GM12878 (cell line): ENCODE results near the gene STRBP.
"Not testable (repeated sequence)": the region's sequence is repeated elsewhere in the genome, so short reads cannot be mapped to it uniquely, and the experiment has no call there.

Experiments
- HCFC1 ChIP-seq: fragments of 150-350 bp; IDR thresholded peaks from 2 replicates; pipeline ENCODE4 v1.6.1; 2014; ENCODE audit warnings: low read length
- NFIC ChIP-seq: IDR thresholded peaks from 2 replicates; pipeline ENCODE4 v1.6.1; 2012; ENCODE audit warnings: low read depth, mild to moderate bottlenecking, inconsistent platforms, low read length, moderate library complexity
- TARDBP ChIP-seq: IDR thresholded peaks from 2 replicates; pipeline ENCODE4 v1.6.1; 2016; ENCODE audit warnings: borderline replicate concordance
- TF ChIP-seq, protein P1 (sequence below), 3 experiments: IDR thresholded peaks in 2 of 3; conservative IDR thresholded peaks in 1 of 3; 2 replicates each; pipeline ENCODE4 v1.5.1; 2011; ENCODE audit warnings: low read depth in 3 of 3, low read length in 3 of 3, mild to moderate bottlenecking in 3 of 3, control low read depth in 2 of 3, moderate library complexity in 2 of 3, inconsistent platforms in 1 of 3, mixed read lengths in 1 of 3; ENCODE audit not compliant: control insufficient read depth in 2 of 3, insufficient read depth in 1 of 3; ENCODE audit errors: extremely low read depth in 1 of 3

DNA sequence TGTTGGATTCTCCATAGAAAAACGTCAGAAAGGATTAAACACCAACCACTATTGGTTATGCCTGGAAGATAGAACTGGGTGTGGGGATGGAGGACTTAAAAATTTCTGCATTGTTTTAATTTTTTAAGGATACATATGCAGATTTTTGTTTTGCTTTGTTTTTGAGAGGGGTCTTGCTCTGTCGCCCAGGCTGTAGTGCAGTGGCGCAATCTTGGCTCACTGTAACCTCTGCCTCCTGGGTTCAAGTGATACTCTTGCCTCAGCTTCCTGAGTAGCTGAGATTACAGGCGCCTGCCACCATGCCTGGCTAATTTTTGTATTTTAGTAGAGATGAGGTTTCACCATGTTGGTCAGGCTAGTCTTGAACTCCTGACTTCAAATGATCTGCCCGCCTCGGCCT, 2.7 kb upstream of the STRBP start:
- not testable (repeated sequence) for TF ChIP-seq TARDBP, NFIC, HCFC1
- TF ChIP-seq, protein P1, sequence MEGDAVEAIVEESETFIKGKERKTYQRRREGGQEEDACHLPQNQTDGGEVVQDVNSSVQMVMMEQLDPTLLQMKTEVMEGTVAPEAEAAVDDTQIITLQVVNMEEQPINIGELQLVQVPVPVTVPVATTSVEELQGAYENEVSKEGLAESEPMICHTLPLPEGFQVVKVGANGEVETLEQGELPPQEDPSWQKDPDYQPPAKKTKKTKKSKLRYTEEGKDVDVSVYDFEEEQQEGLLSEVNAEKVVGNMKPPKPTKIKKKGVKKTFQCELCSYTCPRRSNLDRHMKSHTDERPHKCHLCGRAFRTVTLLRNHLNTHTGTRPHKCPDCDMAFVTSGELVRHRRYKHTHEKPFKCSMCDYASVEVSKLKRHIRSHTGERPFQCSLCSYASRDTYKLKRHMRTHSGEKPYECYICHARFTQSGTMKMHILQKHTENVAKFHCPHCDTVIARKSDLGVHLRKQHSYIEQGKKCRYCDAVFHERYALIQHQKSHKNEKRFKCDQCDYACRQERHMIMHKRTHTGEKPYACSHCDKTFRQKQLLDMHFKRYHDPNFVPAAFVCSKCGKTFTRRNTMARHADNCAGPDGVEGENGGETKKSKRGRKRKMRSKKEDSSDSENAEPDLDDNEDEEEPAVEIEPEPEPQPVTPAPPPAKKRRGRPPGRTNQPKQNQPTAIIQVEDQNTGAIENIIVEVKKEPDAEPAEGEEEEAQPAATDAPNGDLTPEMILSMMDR (IDR thresholded peaks at IDR 0.05 in 2 of 3, conservative IDR thresholded peaks at IDR 0.05 in 1 of 3; ENCODE audit: control insufficient read depth in 2 of 3, extremely low read depth in 1 of 3, insufficient read depth in 1 of 3, low read depth in 3 of 3, low read length in 3 of 3): not testable (repeated sequence)
